ENCODE results near the gene SPOCK1. TPM values are rescaled to one million over a fixed set of nuclear protein-coding genes. Genes with fewer than 3 reads are reported as not detected.

Gene SPOCK1
- polyA plus RNA-seq, 1 donor: 6.3 TPM

GRCh38 chr5:137308311-137308710 is 190.8 kb downstream of the SPOCK1 start:
- H3K36me3 ChIP-seq (ENCODE audit: control insufficient read depth, insufficient read depth, low read length): no peaks in the 10 kb centered on the region
- no peak overlapping the region for H3K27ac ChIP-seq (ENCODE audit: low read length)
- no peaks in the 10 kb centered on the region for H3K27me3 ChIP-seq (ENCODE audit: control insufficient read depth, insufficient read depth, low read length)
- no peak overlapping the region for H3K4me3 ChIP-seq (ENCODE audit: low read length)
- peaks cover 7% of the 10 kb centered on the region for H3K4me1 ChIP-seq (ENCODE audit: control insufficient read depth, insufficient read depth, low read length)
- no peaks in the 10 kb centered on the region for H3K9me3 ChIP-seq (ENCODE audit: control insufficient read depth, low read depth, low read length)
- no peak for DNase-seq
- WGBS (ENCODE audit: insufficient coverage, low lambda C conversion rate): no CpG with 5 or more reads among the region's 3 CpGs

DNA sequence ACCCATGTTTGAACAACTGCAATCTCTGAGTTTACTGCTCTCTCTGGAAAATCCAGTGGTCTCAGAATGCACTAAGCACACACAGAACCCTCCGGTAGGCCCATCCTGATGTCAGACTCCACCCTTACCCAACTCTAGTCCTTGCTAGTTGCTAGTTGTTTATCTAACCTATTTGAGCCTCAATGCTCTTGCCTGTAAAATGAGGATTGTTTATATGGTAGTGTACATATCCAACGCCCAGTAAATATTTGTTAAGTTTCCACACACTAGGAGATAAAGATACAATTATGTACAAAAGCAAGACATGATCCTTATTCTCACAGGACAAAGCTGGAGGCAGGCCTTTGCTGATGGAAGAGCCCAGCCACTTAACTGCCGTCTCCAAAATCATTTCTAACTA is 192.2 kb downstream of the SPOCK1 start:
- no peak for DNase-seq
- WGBS (ENCODE audit: insufficient coverage, low lambda C conversion rate): 20% methylated on average over 1 of the region's 3 CpGs
- Histone ChIP-seq H3K4me1 (ENCODE audit: control insufficient read depth, insufficient read depth, low read length) (peaks cover 7% of the 10 kb centered on the region), H3K27me3 (ENCODE audit: control insufficient read depth, insufficient read depth, low read length) (no peaks in the 10 kb centered on the region), H3K9me3 (ENCODE audit: control insufficient read depth, low read depth, low read length) (no peaks in the 10 kb centered on the region), H3K27ac (ENCODE audit: low read length) (no peak overlapping the region), H3K36me3 (ENCODE audit: control insufficient read depth, insufficient read depth, low read length) (no peaks in the 10 kb centered on the region), H3K4me3 (ENCODE audit: low read length) (no peak overlapping the region)

GRCh38 chr5:137305971-137306602 is 193.0 kb downstream of the SPOCK1 start:
- H3K9me3 ChIP-seq (ENCODE audit: control insufficient read depth, low read depth, low read length): no peaks in the 10 kb centered on the region
- H3K4me1 ChIP-seq (ENCODE audit: control insufficient read depth, insufficient read depth, low read length): peaks cover 7% of the 10 kb centered on the region
- no peaks in the 10 kb centered on the region for H3K27me3 ChIP-seq (ENCODE audit: control insufficient read depth, insufficient read depth, low read length)
- no CpG with 5 or more reads among the region's 8 CpGs for WGBS (ENCODE audit: insufficient coverage, low lambda C conversion rate)
- H3K36me3 ChIP-seq (ENCODE audit: control insufficient read depth, insufficient read depth, low read length): no peaks in the 10 kb centered on the region
- DNase-seq: no peak
- H3K4me3 ChIP-seq (ENCODE audit: low read length): no peak overlapping the region
- H3K27ac ChIP-seq (ENCODE audit: low read length): no peak overlapping the region

- H3K36me3 ChIP-seq (ENCODE audit: control insufficient read depth, insufficient read depth, low read length): no peaks in the 10 kb centered on the region
- no peaks in the 10 kb centered on the region for H3K27me3 ChIP-seq (ENCODE audit: control insufficient read depth, insufficient read depth, low read length)
- DNase-seq: peak; percentile 69 to 76
- no peak overlapping the region for H3K27ac ChIP-seq (ENCODE audit: low read length)
- no peaks in the 10 kb centered on the region for H3K9me3 ChIP-seq (ENCODE audit: control insufficient read depth, low read depth, low read length)
- H3K4me3 ChIP-seq (ENCODE audit: low read length): no peak overlapping the region
- no CpG with 5 or more reads among the region's 4 CpGs for WGBS (ENCODE audit: insufficient coverage, low lambda C conversion rate)
- H3K4me1 ChIP-seq (ENCODE audit: control insufficient read depth, insufficient read depth, low read length): peaks cover 7% of the 10 kb centered on the region
These were observed 194.8 kb downstream of the SPOCK1 start for GRCh38 chr5:137304226-137304874.

GRCh38 chr5:137303509-137303908 is 195.6 kb downstream of the SPOCK1 start:
- H3K36me3 ChIP-seq (ENCODE audit: control insufficient read depth, insufficient read depth, low read length): no peaks in the 10 kb centered on the region
- H3K27me3 ChIP-seq (ENCODE audit: control insufficient read depth, insufficient read depth, low read length): no peaks in the 10 kb centered on the region
- no CpG with 5 or more reads among the region's 5 CpGs for WGBS (ENCODE audit: insufficient coverage, low lambda C conversion rate)
- no peak for DNase-seq
- H3K4me3 ChIP-seq (ENCODE audit: low read length): no peak overlapping the region
- no peaks in the 10 kb centered on the region for H3K9me3 ChIP-seq (ENCODE audit: control insufficient read depth, low read depth, low read length)
- H3K27ac ChIP-seq (ENCODE audit: low read length): no peak overlapping the region
- H3K4me1 ChIP-seq (ENCODE audit: control insufficient read depth, insufficient read depth, low read length): peaks cover 7% of the 10 kb centered on the region

DNA sequence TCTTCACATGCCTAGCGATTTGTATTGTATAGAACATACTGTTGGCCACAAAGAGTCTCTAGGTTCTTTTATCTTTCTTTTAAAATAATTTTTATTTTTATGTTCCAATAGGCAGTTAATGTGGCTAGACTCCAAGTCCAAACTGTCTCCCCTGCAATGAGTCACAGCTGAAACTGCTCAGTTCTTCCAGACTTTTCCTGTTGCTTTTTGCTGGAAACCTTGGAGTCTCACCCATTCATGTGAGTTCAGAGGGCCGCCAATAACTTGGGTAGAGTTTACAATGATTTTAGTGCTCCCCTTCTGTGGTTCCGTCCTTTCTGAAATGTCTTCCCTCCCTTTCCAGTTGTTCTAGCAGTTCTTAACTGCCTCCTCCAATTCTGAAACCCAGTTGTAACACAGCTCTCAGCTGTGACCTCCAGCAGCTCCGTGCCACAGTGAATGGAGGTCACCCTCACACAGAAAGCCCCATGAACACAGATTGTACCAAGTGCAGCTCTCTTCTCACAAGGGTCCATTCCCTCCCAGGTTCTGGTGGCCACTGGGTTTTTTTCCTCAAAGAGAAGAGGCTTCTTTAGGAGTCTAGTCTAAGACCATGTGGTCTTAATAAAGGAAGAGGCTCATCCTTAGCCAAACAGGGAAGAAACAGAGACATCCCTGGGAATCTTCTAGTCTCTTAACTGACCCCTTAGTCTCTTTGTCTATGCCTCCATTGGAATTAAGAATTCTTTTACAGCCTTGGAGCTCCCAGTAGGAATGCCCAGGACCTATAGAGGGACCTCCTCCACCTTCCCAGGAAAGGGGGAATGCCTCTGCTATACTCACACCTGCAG is 198.5 kb downstream of the SPOCK1 start:
- H3K4me3 ChIP-seq (ENCODE audit: low read length): no peak overlapping the region
- DNase-seq: no peak
- no peaks in the 10 kb centered on the region for H3K27me3 ChIP-seq (ENCODE audit: control insufficient read depth, insufficient read depth, low read length)
- no peaks in the 10 kb centered on the region for H3K36me3 ChIP-seq (ENCODE audit: control insufficient read depth, insufficient read depth, low read length)
- 84% methylated on average over 2 of the region's 4 CpGs for WGBS (ENCODE audit: insufficient coverage, low lambda C conversion rate)
- no peaks in the 10 kb centered on the region for H3K9me3 ChIP-seq (ENCODE audit: control insufficient read depth, low read depth, low read length)
- no peak overlapping the region for H3K27ac ChIP-seq (ENCODE audit: low read length)
- peaks cover 7% of the 10 kb centered on the region for H3K4me1 ChIP-seq (ENCODE audit: control insufficient read depth, insufficient read depth, low read length)

DNA sequence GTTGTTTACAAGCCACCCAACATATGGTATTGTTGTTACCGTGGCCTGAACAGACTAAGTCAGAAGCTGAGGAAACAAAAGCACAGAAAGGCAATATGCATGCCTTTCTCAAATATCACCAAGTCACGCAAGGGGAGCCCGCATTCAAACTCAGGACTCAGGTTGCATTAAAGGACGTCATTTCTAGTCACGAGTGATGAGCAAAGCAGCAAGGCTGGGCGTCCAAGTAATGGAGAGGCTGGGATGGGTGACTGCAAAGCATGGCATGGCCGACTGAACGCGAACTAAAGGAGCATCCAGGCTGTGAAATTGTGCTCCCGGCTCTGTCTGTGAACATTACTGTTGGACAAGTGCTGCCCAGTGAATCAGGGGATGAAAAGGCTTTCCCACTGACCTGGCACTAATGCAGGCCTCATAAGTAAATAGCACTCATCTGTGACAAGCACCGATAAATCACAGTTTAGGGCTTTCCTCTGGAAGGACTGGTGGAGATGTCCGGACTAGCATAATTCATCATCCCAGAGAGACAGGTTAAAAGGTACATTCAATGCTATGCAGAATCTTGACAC is 202.8 kb downstream of the SPOCK1 start:
- no peaks in the 10 kb centered on the region for H3K27me3 ChIP-seq (ENCODE audit: control insufficient read depth, insufficient read depth, low read length)
- H3K9me3 ChIP-seq (ENCODE audit: control insufficient read depth, low read depth, low read length): no peaks in the 10 kb centered on the region
- H3K27ac ChIP-seq (ENCODE audit: low read length): no peak overlapping the region
- no CpG with 5 or more reads among the region's 12 CpGs for WGBS (ENCODE audit: insufficient coverage, low lambda C conversion rate)
- H3K4me1 ChIP-seq (ENCODE audit: control insufficient read depth, insufficient read depth, low read length): no peaks in the 10 kb centered on the region
- H3K36me3 ChIP-seq (ENCODE audit: control insufficient read depth, insufficient read depth, low read length): no peaks in the 10 kb centered on the region
- no peak overlapping the region for H3K4me3 ChIP-seq (ENCODE audit: low read length)
- DNase-seq: no peak

- H3K27me3 ChIP-seq (ENCODE audit: control insufficient read depth, insufficient read depth, low read length): no peaks in the 10 kb centered on the region
- H3K4me1 ChIP-seq (ENCODE audit: control insufficient read depth, insufficient read depth, low read length): no peaks in the 10 kb centered on the region
- no peaks in the 10 kb centered on the region for H3K36me3 ChIP-seq (ENCODE audit: control insufficient read depth, insufficient read depth, low read length)
- no peak overlapping the region for H3K4me3 ChIP-seq (ENCODE audit: low read length)
- 71% methylated on average over 1 of the region's 1 CpG for WGBS (ENCODE audit: insufficient coverage, low lambda C conversion rate)
- no peak overlapping the region for H3K27ac ChIP-seq (ENCODE audit: low read length)
- DNase-seq: no peak
- no peaks in the 10 kb centered on the region for H3K9me3 ChIP-seq (ENCODE audit: control insufficient read depth, low read depth, low read length)
These were observed 204.5 kb downstream of the SPOCK1 start for GRCh38 chr5:137294604-137295003.

GRCh38 chr5:137292461-137293027 is 206.6 kb downstream of the SPOCK1 start:
- no CpG with 5 or more reads among the region's 8 CpGs for WGBS (ENCODE audit: insufficient coverage, low lambda C conversion rate)
- H3K9me3 ChIP-seq (ENCODE audit: control insufficient read depth, low read depth, low read length): no peaks in the 10 kb centered on the region
- DNase-seq: no peak

GRCh38 chr5:137291436-137291835 is 207.7 kb downstream of the SPOCK1 start:
- no peaks in the 10 kb centered on the region for H3K4me1 ChIP-seq (ENCODE audit: control insufficient read depth, insufficient read depth, low read length)

More at GRCh38 chr5:137292461-137293027, 206.6 kb downstream of the SPOCK1 start:
- H3K36me3 ChIP-seq (ENCODE audit: control insufficient read depth, insufficient read depth, low read length): no peaks in the 10 kb centered on the region
- H3K4me3 ChIP-seq (ENCODE audit: low read length): no peak overlapping the region
- H3K27ac ChIP-seq (ENCODE audit: low read length): no peak overlapping the region
- H3K27me3 ChIP-seq (ENCODE audit: control insufficient read depth, insufficient read depth, low read length): no peaks in the 10 kb centered on the region
- H3K4me1 ChIP-seq (ENCODE audit: control insufficient read depth, insufficient read depth, low read length): no peaks in the 10 kb centered on the region

More at GRCh38 chr5:137291436-137291835, 207.7 kb downstream of the SPOCK1 start:
- H3K27ac ChIP-seq (ENCODE audit: low read length): no peak overlapping the region
- DNase-seq: no peak
- no peaks in the 10 kb centered on the region for H3K27me3 ChIP-seq (ENCODE audit: control insufficient read depth, insufficient read depth, low read length)
- no peaks in the 10 kb centered on the region for H3K36me3 ChIP-seq (ENCODE audit: control insufficient read depth, insufficient read depth, low read length)
- H3K4me3 ChIP-seq (ENCODE audit: low read length): no peak overlapping the region
- WGBS (ENCODE audit: insufficient coverage, low lambda C conversion rate): no CpG with 5 or more reads among the region's 2 CpGs
- H3K9me3 ChIP-seq (ENCODE audit: control insufficient read depth, low read depth, low read length): no peaks in the 10 kb centered on the region
